GM19023 (cell line): ENCODE data around the gene TRAP1.
"Not testable (repeated sequence)": the region's sequence is repeated elsewhere in the genome, so short reads cannot be mapped to it uniquely, and the experiment has no call there.

Experiments
- ATAC-seq: cut with Tn5 transposase; IDR thresholded peaks from one replicate; pipeline ENCODE4 v1.9.1; 2021; ENCODE audit warnings: mild to moderate bottlenecking, moderate library complexity; ENCODE audit not compliant: unreplicated experiment

The TRAP1 gene

DNA sequence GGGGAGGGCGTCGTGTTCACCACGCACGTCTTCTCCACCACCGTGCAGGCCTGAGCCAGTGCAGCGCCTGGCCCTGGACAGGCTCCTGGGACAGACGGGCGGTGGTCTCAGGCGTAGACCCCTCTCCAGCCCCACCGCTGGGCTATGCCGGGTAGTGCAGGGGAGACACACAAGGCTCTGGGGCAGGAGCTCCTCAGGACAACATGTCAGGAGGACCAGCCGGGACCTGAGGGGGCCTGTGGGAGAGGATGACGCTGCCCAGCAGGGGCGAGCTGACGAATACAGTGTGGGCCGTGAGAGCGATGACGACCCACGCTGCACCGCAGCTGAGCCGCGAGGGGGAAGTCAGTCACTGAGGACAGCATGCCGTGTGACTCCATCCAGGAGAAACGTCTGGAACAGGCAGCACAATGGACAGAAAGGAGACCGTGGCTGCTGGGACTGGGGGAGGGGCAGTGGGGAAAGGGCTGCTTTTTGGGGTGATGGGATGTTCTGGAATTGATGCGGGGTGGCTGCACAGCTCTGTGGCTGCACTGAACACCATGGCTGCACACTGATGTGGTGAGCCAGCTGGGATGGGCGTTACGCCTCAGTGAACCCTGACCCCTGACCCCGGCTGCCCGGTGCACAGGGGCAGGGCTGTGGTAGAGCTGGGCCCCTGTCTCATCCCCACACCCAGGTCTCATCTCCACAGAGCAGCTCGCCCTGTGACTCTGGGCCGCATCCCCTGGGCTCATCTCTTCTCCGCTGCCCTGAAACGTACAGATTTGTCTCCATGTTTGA is 42.6 kb downstream of the TRAP1 start:
- ATAC-seq = no peak

DNA sequence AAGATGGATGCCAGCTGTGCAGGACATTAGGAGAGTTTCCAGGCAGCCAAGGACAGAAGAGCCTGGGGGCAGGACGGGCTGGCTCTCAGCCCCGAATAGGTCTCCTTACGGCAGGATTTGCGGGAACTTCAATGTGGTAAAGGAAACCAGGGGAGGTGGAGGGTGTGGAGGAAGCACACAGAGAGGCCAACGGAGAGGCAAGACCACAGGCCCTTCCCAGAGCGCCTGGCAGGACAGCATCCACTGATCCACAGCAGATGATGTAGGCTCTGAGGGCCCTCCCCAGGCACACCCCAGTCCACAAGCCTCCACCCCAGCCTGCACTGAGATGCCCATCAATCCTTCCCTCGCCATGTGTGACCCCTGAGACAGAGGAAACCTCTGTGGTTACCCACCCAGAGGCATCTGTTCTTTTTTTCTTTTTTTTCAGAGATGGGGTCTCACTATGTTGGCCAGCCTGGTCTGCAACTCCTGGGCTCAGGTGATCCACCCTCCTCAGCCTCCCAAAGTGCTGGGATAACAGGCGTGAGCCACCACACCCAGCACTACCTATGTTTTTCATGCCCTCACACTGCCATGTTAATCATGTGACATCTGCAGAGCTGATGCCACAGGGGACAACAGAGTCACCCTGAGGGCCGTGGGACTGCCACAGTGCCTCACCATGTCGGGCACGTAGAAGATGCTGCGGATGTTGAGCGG is 43.5 kb downstream of the TRAP1 start:
- no peak for ATAC-seq

DNA sequence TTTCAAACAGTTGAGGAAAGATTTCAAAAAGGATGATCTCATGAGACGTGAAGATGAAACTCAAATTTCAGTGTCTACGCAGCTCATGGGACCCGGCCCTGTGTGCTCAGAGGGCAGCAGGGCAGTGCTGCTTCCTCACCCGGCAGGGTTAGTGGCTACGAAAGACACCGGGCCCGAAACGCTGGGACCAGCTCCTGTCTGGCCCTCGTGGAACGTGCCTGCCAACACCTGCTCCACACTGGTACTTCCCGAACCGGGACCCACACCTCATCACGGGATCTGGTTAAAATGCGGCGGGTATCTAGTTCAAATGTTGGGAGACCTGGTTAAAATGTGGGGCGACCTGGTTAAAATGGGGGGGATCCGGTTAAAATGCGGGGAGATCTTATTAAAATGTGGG is 44.1 kb downstream of the TRAP1 start:
- ATAC-seq = no peak

DNA sequence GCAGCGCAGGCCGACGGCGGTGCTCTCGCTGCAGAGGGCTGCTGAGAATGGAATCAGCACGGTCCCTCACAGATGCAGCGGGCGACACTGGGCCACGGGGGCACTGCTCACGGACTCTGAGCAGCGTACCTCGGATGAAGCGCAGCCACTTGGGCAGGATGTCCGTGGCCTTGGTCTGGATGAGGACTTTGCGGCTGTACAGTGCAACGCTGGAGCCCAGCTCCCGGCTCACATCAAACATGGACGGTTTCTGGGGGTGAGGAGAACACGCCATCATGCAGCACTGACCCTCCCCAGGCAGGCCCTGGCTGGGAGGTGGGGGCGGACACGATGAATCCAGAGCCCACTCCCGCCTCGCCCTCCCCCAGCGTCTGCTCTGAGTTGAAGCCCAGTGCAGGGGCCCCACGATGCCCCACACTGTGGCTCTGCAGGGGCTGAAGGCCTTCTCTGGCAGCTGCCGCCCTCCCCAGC is 44.7 kb downstream of the TRAP1 start:
- no peak for ATAC-seq

DNA sequence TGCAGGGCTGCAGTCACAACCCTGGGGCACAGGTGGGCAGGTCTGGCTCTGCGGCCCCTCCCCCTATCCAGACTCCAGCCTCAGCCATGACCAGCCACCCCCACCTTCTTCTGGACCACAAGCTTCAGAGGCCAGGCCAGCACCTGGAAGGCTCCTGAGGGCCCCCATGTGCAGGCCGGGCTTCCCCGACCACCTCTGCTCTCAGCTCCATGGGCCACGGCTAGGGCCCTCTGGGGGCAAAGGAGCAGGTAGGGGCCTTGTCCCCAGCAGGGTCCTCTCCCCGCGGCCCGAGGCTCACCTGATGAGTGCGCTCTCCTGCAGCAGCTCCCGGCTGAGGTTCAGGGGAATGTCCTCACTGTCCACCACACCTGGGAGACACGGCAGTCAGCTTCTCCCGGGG is 45.9 kb downstream of the TRAP1 start:
- ATAC-seq = no peak

DNA sequence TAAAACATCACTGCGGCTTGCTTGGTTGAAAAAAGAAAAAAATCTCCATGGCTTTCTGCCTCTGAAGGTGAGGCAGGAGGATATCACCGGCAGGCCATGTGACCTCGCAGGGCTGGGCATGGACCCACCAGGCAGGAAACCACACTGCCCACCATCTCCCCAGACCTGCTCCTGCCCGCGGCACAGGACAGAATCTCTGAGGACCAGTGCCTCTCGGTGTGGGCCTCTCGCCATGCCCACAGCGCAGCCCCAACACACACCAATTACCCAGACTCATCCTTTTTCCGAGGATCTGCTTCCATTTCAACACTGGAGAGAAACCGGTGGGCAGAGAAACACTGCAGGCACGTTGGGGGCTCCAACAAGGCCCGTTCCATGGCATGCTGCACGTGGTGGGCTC is 46.6 kb downstream of the TRAP1 start:
- ATAC-seq = no peak

DNA sequence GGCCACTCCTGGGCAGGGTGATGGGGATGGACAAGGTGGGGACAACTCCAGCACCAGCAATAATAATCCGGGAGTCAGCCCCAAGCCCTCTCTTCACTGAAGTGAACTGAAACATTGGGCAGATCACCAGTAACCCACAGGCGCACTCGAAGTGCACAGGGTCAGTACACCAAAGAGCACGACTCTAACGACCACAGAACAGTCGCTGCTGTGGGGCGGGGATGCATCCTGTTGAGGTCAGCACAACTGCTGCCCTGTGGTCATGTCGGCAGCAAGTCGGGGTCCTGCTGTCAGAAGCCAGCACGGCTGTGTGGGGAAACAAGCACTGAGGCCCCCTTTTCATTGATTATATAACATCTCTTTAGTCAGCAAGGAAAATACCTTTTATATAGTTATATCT is 48.2 kb downstream of the TRAP1 start:
- ATAC-seq = no peak

DNA sequence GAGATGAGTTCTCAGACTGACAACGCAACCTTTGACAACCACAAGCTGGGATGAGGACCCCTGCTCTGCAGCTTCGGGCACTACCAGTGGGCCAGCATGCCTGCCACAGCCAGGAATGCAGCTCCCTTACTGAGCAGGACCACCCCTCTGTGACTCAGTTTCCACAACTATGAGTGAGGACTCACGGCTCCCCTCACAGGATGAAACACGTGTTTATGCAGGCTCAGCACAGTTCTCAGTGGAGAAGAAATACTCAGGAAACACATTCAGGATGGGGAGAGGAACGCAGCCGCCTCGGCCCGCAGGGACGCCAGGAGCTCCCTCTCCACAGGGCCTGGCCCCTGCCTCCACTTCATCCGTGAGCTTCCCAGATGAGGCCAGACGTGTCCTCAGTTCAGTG is 48.7 kb downstream of the TRAP1 start:
- no peak for ATAC-seq

DNA sequence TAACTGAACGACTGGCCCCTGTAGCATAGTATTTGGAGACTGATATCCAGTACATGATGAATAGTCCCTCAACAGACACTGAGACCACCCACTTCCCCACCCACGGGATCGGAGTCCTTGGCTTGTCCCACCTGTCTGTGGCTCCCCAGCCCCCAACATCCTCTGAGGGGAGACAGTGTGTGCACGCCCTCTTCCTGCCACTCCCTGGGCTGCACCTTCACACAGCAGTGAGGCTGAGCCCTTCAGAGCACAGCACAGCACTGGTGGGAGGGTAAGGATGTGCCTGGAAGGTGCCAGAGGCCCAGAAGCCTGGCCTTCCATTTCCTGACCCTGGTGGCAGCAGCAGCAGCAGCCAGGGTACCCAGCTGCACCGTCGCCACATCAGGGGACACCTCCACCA is 51.8 kb downstream of the TRAP1 start:
- no peak for ATAC-seq

DNA sequence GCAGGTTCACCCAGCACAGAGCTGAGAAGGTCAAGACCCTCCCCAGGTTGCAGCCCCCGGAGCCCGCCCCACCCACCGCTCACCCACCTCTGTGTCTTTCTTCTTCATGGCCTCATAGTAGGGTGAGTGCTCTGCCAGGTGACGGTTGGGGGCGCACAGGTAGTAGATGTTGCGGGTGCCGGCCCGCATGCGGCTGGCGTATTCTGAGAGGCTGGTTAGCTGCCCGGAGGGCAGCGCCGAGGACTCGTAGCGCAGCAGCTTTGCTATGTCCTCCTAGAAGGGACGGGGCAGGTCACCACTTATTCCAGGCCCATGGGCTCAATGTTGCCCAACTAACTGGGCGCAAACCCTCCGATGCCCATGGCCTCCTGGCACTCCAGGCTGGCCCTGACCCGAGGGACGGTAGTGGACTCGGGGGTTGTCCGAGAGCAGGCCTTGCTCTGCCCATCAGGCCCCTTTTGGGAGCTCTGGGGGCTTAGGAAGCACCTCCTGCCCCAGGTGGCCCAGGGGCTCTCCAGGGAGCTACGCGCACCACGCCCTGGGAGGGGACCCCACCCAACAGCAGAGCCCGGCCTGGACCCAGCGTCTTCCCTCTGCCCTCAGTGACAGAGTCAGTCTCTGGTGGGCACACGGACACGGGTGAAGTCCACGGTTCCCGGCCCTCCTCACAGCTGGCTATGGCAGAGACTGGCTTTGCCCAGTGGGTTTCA is 53.0 kb downstream of the TRAP1 start:
- no peak for ATAC-seq

DNA sequence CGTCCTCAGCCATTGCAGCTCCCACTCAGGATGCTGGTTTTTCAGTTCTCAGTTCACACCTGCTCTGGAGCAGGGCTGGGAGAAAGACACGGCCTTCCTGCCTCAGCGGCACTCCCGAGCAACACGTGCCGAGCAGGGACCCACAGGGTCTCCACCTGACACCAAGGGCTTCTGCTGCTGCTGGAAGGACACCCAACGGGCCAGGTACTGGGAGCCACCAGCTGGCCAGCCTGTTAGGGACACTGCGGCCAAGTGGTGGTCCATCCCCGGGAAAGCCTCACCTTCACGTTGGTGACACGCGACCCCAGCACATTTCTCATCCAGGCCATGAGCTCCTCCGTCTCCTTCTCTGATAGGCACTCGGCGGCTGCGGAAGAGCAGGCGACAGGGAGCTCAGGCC is 54.7 kb downstream of the TRAP1 start:
- no peak for ATAC-seq

DNA sequence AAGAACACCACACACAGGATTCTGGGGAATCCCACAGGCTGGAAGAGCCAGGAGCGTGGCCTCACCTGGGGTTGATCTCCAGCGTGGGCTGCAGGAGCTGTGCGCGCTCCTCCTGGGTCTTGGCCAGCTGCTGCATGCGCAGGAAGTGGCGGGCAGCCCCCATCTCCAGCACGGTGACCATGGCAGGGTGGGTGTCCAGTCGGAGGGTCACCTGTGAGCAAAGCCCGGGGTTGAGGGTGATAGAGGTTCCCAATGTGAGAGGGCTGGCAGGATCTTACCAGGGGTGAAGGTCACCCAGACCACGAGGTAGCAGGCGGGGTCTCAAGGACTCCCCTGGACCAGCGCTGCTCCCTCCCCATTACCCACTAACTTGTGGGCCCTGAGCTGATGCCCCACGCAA is 55.4 kb downstream of the TRAP1 start:
- no peak for ATAC-seq

DNA sequence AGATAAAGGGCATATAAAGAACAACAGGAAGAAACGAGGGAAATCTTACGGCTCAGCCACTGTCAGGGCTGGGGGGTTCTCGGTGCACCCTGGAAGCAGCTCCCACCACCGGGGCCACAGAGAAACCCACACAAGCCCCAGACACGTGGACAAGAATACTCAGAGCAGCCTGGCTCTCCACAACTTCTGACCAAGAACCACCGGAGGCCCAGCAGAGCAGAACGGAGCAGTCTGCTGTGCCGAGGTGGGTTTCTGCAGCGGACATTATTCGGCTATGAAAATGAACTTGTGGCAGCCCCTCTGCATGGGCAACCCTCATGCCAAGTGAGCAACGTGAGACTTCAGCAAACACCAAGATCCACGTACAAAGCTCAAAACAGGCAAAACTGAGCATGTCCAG is 56.0 kb downstream of the TRAP1 start:
- ATAC-seq = no peak

DNA sequence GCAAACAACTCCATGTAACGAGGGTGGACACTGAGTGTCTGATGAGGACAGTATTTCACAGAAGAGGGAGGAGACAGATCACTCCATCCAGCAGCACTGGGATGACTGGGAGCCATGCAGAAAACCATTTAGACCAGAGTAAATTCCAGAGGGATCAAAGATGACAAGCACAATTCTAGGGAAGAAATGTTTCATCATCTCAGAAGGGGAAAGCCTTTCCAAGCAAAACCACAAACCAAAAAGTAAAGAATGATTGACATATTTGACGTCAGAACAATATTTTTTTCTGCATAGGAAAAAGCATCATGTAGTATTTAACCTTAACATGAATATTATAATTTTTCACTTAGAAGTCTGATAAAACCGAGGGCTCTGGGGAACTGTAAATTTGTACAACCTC is 58.1 kb downstream of the TRAP1 start:
- ATAC-seq = no peak

DNA sequence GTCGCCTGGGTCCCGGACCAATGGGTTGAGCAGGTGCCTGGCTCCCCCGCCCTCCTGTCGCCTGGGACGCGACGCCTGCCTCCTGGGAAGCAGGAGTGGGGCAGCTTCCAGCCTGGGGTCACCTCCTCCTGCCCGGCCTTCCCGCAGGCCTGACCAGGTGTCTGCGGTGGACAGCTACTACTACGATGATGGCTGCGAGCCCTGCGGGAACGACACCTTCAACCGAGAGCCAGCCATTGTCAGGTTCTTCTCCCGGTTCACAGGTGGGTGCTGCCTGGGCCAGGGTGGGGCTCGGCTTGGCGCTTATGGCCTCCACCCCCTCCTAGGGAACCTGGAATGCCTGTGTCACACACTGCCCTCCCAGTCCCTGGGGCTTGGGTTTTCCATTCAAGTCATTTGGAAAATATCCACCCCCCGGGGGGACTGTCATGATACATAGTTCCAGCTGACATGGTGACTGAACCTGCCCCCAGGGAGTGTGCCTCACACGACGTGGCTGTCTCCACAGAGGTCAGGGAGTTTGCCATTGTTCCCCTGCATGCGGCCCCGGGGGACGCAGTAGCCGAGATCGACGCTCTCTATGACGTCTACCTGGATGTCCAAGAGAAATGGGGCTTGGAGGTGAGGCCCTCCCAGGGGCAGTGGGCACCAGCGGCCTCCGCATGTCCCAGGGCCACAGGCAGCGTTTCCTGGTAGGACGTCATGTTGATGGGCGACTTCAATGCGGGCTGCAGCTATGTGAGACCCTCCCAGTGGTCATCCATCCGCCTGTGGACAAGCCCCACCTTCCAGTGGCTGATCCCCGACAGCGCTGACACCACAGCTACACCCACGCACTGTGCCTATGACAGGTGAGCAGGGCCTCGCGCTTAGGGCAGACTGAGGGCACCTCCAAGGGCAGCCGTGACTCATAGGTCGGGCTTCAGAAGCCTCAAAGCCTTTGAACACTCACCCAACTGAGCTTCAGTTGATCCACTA is 60.5 kb downstream of the TRAP1 start:
- ATAC-seq = no peak

DNA sequence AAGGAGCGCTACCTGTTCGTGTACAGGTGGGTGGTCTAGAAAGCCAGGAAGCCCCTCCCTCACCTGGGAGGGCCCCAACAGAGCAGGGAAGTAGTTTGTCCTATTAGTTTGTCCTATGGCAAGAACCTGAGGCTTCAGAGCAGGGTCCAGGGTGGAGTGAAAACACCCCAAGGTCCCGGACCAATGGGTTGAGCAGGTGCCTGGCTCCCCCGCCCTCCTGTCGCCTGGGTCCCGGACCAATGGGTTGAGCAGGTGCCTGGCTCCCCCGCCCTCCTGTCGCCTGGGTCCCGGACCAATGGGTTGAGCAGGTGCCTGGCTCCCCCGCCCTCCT is 61.2 kb downstream of the TRAP1 start:
- not testable (repeated sequence) for ATAC-seq

DNA sequence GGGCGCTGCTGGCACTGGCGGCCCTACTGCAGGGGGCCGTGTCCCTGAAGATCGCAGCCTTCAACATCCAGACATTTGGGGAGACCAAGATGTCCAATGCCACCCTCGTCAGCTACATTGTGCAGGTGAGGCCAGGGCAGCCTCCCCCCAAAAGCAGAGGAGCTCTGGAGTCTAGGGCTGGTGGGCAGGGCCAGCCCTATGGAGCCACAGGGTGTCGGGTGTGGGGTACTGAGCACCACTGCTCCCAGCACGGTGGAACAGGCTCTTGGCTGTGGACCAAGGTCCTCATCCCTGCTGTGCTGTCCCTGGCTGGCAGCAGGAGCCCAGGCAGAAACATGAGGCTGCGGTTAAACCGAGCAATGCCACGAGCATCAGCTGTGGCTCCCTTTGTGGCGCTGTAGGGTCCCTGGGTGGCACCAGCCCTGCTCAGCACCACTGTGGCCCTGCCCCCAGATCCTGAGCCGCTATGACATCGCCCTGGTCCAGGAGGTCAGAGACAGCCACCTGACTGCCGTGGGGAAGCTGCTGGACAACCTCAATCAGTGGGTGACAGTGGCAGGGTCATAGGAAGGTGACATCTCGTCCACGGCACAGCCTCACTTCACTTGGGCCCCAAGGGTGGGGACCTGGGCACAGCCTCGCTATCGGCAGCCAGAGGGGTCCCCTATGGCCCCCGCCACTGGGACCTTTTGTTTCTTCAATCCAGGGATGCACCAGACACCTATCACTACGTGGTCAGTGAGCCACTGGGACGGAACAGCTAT is 61.7 kb downstream of the TRAP1 start:
- no peak for ATAC-seq

DNA sequence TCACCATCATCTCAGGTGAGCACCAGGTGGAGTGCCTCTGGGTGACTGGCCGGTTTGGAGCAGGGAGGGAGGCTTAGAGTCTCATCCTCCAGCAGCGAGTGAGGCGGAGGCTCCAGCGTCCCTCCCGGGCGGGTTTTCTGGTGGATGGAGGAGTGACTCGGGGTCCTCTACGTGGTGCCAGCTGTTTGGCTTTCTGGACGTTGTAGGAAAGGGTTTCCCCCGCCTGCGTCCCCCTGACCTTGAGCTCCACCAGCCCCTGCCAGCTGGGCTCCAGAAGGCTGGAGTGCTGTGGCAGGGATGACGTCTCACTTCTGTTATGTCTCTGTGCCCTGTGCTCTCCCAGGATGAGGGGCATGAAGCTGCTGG is 62.3 kb downstream of the TRAP1 start:
- no peak for ATAC-seq

DNA sequence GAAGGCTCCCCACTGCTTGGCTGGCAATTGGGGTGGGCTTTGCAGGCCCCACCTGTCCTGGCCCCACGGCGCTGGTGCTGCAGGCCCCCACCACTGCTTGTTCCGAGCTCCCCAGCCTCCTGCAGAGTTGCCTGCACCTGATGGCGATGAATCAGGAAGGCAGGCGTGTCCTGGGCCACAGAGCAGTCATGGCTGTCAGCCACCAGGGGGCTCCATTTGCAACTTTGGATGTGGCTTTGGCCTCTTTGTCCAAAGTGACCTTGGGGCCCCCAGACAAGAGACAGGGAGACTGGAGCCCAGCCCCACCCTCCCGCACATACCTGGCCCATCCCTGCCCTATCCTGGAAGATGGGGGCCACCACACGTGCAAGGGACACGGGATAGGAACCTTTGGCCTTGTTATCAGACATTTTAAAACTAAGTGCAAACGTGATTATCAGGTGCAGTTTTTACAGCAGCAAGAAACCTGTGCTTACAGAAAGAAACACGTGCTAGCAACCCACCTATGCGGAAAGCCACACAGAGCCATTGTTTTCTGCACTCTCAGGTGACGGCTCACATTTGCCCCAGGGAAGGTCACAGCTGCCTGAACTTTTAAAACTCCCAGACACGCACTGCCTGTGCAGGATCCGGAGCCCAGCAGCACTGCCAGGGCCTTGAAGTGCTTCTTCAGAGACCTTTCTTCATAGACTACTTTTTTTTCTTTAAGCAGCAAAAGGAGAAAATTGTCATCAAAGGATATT is 62.9 kb downstream of the TRAP1 start, which contains the start of gene DNASE1:
DNASE1 (plus strand) TSS at position 443 of the 743 bp plus-strand sequence. CDS start 683 bp downstream, outside the sequence.
- ATAC-seq = no peak
